Body of pancreas (tissue), 4 donors: ENCODE results near the gene ARHGAP15. TPM values are rescaled to one million over a fixed set of nuclear protein-coding genes. Genes with fewer than 3 reads are reported as not detected.
"Not testable (repeated sequence)": the region's sequence is repeated elsewhere in the genome, so short reads cannot be mapped to it uniquely, and the experiment has no call there.

Experiments used
- ATAC-seq: fragments of 150-250 bp; one replicate; pipeline ENCODE4 v1.9.1; 2016
- DNase-seq, 4 donors: peaks; one replicate each; pipeline ENCODE4 v3.0.0-alpha.2; 2019
- H3K27ac ChIP-seq, 4 donors: fragments of 200-600 bp; sonication (generic); 1 replicate in 3 of 4; 2 replicates in 1 of 4; pipeline versions ENCODE4 v1.5.1 to v1.6.1; 2016 to 2019; ENCODE audit warnings: mild to moderate bottlenecking in 1 of 4, mixed read lengths in 1 of 4, moderate library complexity in 1 of 4
- H3K27me3 ChIP-seq, 2 donors: fragments of 200-600 bp; sonication (generic); one replicate each; pipeline ENCODE4 v1.6.0; 2016; ENCODE audit warnings: mild to moderate bottlenecking in 1 of 2
- H3K36me3 ChIP-seq, 2 donors: fragments of 200-600 bp; sonication (generic); replicated peaks in 1 of 2; 2 replicates each; pipeline ENCODE4 v1.5.1; 2016; ENCODE audit warnings: low read depth in 2 of 2; ENCODE audit not compliant: insufficient read depth in 1 of 2
- H3K4me1 ChIP-seq: fragments of 200-600 bp; sonication (generic); one replicate; pipeline ENCODE4 v1.6.0; 2016
- H3K4me3 ChIP-seq, 2 donors: fragments of 200-600 bp; sonication (generic); 1 replicate in 1 of 2; 2 replicates in 1 of 2; pipeline ENCODE4 v1.5.1; 2016 to 2019
- H3K9me3 ChIP-seq, 3 donors: fragments of 200-600 bp; sonication (generic); 1 replicate in 2 of 3; 2 replicates in 1 of 3; pipeline ENCODE4 v1.5.1; 2016
- POLR2A ChIP-seq, 3 donors: fragments of 450-650 bp; IDR thresholded peaks; one replicate each; pipeline ENCODE4 v1.6.1; 2016; ENCODE audit warnings: antibody characterized with exemption in 3 of 3, mild to moderate bottlenecking in 2 of 3
- WGBS, 2 donors: methylation state at CpG; one replicate each; pipeline ENCODE4 v1.1.5; 2017; 5-methylcytosine and 5-hydroxymethylcytosine counted together
- intact Hi-C: fragments of 100-400 bp; cut with DNase I; formaldehyde crosslinking; loops from one replicate; pipeline ENCODE4 v1.15.1; 2023
- total RNA-seq, 2 donors: library from RNA; depleted of rRNA; stranded (reverse); fragments of >200 nt; gene quantifications; one replicate each; pipeline ENCODE4 v1.1.0, GENCODE V29; 2016
- TF ChIP-seq, protein P1 (sequence below), 7 experiments: fragments of 450-650 bp in 4 of 7; fragments of 200-600 bp in 3 of 7; sonication (generic) in 3 of 7; IDR thresholded peaks; one replicate each; pipeline ENCODE4 v1.5.1; 2016 to 2019; ENCODE audit warnings: antibody characterized with exemption in 7 of 7

ARHGAP15 gene
- total RNA-seq, 2 donors from 2014 or later, result 1.3 TPM; not detected in 1

DNA sequence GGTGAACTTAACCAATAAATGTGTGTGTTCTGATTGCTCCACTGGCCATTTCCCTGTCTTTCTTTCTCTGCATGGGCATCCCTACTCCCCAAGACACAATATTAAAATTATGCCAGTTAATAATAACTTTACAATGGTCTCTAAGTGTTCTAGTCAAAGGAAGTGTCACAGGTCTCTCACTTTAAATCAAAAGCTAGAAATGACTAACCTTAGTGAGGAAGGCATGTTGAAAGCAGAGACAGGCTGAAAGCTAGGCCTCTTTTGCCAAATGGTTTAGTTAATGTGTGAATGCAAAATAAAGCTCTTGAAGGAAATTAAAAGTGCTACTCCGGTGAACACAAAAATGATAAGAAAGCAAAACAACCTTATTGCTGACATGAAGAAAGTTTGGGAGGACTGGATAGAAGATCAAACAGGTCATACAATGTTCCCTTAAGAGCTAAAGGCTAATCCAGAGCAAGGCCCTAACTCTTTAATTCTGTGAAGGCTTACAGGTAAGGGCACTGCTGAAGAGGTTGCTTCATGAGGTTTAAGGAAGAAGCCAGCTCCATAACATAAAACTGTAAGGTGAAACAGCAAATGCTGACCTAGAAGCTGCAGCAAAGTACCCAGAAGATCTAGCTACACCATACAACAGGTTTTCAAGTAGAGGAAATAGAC is 44.0 kb upstream of the ARHGAP15 start:
- no peak for DNase-seq
- H3K27me3 ChIP-seq, result no peaks in the 10 kb centered on the region
- no peaks in the 10 kb centered on the region for H3K4me1 ChIP-seq
- WGBS, 2 donors, result 74 to 81% methylated on average over 1 of the region's 1 CpG
- no peaks in the 10 kb centered on the region for H3K36me3 ChIP-seq
- no peak overlapping the region for H3K4me3 ChIP-seq
- TF ChIP-seq, protein P1, sequence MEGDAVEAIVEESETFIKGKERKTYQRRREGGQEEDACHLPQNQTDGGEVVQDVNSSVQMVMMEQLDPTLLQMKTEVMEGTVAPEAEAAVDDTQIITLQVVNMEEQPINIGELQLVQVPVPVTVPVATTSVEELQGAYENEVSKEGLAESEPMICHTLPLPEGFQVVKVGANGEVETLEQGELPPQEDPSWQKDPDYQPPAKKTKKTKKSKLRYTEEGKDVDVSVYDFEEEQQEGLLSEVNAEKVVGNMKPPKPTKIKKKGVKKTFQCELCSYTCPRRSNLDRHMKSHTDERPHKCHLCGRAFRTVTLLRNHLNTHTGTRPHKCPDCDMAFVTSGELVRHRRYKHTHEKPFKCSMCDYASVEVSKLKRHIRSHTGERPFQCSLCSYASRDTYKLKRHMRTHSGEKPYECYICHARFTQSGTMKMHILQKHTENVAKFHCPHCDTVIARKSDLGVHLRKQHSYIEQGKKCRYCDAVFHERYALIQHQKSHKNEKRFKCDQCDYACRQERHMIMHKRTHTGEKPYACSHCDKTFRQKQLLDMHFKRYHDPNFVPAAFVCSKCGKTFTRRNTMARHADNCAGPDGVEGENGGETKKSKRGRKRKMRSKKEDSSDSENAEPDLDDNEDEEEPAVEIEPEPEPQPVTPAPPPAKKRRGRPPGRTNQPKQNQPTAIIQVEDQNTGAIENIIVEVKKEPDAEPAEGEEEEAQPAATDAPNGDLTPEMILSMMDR (IDR thresholded peaks at IDR 0.05), result no peak
- no peak for TF ChIP-seq POLR2A (IDR thresholded peaks at IDR 0.05)
- no peak for ATAC-seq
- H3K27ac ChIP-seq, result no peak overlapping the region
- intact Hi-C loops, result no loop called here
- H3K9me3 ChIP-seq, result no peaks in the 10 kb centered on the region

DNA sequence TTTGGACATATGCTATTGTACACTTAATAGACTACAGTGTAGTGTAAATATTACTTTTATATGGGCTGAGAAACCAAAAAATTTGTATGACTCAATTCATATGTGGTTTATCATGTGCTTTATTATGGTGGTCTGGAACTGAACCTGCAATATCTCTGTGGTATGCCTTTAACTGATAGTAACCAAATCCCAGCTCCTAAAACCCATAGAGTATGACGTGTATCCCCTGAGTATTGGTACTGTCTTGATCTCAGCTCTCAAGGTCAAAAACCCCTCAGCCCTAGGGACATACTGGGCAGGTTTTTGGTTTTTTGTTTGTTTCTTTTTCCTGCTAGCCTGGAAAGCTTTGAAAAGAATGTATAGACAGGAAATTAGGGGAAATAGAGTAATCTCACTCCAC is 42.2 kb upstream of the ARHGAP15 start:
- no peaks in the 10 kb centered on the region for H3K36me3 ChIP-seq
- H3K4me3 ChIP-seq, result no peak overlapping the region
- H3K27ac ChIP-seq, result no peak overlapping the region
- intact Hi-C loops, result no loop called here
- TF ChIP-seq POLR2A (IDR thresholded peaks at IDR 0.05), result no peak
- TF ChIP-seq, protein P1 (IDR thresholded peaks at IDR 0.05), result no peak
- ATAC-seq, result no peak
- no peaks in the 10 kb centered on the region for H3K9me3 ChIP-seq
- no peaks in the 10 kb centered on the region for H3K27me3 ChIP-seq
- 24 to 33% methylated on average over 1 of the region's 1 CpG for WGBS, 2 donors
- DNase-seq, result no peak
- H3K4me1 ChIP-seq, result no peaks in the 10 kb centered on the region

DNA sequence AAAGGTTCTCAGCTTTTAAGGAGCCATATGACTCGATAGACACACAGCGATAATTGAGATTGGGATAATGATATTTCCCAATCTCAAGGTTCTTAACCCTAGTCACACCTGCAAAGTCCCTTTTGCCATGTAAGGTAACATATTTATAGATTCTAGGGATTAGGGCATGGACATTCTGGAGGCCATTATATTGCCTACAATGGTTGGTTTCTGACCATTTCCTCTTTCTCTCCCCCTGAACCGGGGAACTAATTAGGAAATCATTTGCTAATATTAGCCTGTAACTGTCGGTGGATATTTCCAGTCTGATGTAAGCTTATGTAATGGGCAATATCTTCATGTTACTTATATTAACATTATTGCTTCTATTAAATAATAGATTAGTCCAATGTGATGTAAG is 40.8 kb upstream of the ARHGAP15 start:
- TF ChIP-seq POLR2A (IDR thresholded peaks at IDR 0.05), result no peak
- TF ChIP-seq, protein P1 (IDR thresholded peaks at IDR 0.05), result no peak
- DNase-seq (no peak), ATAC-seq (no peak)
- Histone ChIP-seq H3K27me3 (no peaks in the 10 kb centered on the region), H3K9me3 (no peaks in the 10 kb centered on the region), H3K36me3 (no peaks in the 10 kb centered on the region), H3K4me3 (no peak overlapping the region), H3K27ac (no peak overlapping the region), H3K4me1 (no peaks in the 10 kb centered on the region)
- intact Hi-C loops, result no loop called here
- WGBS, 2 donors, result 67 to 72% methylated on average over 4 of the region's 4 CpGs

DNA sequence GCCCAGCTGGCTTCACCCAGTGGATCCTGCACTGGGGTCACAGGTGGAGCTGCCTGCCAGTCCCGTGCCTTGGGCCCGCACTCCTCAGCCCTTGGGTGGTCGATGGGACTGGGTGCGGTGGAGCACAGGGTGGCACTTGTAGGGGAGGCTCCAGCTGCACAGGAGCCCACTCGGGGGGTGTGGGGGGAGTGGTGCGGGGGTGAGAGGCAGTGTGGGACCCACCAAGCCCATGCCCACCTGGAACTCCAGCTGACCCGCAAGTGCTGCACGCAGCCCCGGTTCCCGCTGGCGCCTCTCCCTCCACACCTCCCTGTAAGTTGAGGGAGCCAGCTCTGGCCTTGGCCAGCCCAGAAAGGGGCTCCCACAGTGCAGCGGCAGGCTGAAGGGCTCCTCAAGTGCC is 39.7 kb upstream of the ARHGAP15 start:
- WGBS, 2 donors, result 90% methylated on average over 2 of the region's 12 CpGs; no CpG with 5 or more reads in 1 of the 2 donors
- H3K27me3 ChIP-seq, H3K4me1 ChIP-seq, H3K36me3 ChIP-seq, intact Hi-C loops, H3K4me3 ChIP-seq, DNase-seq, H3K9me3 ChIP-seq, ATAC-seq, H3K27ac ChIP-seq: not testable (repeated sequence)

DNA sequence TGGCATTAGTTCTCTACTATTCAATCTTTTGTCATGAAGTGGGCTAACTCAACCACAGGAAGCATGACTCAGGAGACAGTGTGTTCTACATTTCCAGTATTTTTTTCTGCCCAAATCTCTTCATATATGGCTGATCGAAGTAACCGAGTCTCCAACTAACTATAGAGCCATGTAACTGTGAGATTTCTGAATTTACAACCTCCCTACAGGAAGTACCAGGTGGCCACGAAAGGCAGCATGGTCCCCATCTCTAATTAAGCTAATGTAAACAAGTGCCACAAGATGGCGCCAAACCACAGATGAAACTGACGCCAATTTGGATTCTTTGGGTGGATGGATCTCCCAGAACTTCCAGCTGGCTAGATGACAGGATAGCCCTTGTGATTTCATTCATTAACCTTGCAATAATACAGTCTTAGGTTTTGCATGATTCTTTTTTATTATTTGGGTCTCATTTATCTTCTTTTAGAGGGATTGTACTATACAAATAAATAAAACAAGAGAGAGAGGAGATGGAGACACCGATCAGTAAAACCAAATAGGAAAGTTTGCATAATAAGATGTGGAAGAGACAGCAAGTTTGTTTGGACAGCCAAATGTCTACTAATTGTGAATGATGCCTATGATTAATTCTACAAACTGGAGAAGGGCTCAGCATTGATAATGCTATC is 18.3 kb upstream of the ARHGAP15 start:
- no peak overlapping the region for H3K27ac ChIP-seq
- TF ChIP-seq, protein P1 (IDR thresholded peaks at IDR 0.05), result peak; percentile 31 to 68 (median 59)
- no peak for TF ChIP-seq POLR2A (IDR thresholded peaks at IDR 0.05)
- 18 to 26% methylated on average over 6 of the region's 6 CpGs for WGBS, 2 donors
- H3K4me1 ChIP-seq, result no peaks in the 10 kb centered on the region
- H3K9me3 ChIP-seq, result no peaks in the 10 kb centered on the region
- no peaks in the 10 kb centered on the region for H3K27me3 ChIP-seq
- H3K36me3 ChIP-seq, result no peaks in the 10 kb centered on the region
- no peak overlapping the region for H3K4me3 ChIP-seq
- DNase-seq (peak; percentile 56 to 65 (median 60)), ATAC-seq (peak; percentile 55)
- intact Hi-C loops, result no loop called here
